GM18502 (cell line): ENCODE results near the gene NRG3.

Experiments
- ATAC-seq: cut with Tn5 transposase; IDR thresholded peaks from one replicate; pipeline ENCODE4 v1.9.1; 2021; ENCODE audit warnings: mild to moderate bottlenecking; ENCODE audit not compliant: unreplicated experiment, poor library complexity

The NRG3 gene

DNA sequence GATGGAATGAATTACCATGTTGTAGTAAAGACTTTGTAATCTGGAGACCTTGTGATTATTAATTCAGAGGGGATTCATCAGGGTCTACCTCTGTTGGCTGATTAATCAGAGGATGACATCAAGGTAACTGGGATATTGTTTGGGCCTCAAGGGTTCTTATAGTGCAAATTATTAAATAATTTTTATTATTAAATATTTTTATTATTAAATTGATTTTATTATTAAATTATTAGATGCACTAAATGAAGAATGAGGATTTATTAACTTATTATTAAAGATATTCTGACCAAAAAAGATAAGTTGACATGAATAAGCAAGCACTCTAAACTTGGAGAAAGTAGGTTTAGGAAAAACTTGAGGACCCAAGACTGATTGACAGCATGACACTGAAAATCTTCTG is 661.7 kb downstream of the NRG3 start:
- ATAC-seq = no peak

DNA sequence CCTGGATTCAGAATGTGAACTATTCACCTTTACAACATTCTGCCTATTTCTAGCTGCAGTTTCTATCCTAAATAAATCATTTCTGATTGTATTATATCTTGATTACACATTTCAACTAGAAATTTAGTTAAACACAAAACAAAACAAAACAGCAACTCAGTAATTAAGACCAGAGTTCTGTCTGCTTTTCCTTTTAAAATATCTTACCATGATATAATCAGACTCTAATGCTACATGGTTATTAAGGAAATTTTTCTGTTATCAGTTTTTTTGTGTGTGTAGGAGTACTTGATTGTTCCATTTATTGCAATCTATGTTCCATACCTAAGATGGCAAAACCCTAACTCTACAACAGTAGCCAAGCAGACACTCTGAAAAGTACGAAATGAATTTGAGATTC is 663.3 kb downstream of the NRG3 start:
- no peak for ATAC-seq

DNA sequence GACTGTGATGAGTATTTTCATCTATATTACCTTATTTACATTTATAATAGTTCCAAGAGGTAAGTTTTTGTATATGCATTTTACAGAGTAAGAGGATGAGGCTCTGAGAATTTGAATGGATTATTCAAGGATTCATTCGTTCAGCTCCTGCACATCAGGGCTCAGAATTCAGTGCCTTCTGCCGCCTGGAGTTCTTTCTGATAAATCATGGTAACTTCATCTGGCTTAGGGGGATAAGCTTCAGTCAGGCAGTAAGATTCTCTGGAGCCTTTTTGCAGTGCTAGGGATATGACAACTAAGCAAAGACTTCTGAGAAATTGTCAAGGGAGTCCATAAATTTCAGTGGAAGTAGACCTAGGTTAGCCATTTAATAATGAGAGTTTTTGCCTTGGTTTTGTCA is 668.6 kb downstream of the NRG3 start:
- no peak for ATAC-seq

DNA sequence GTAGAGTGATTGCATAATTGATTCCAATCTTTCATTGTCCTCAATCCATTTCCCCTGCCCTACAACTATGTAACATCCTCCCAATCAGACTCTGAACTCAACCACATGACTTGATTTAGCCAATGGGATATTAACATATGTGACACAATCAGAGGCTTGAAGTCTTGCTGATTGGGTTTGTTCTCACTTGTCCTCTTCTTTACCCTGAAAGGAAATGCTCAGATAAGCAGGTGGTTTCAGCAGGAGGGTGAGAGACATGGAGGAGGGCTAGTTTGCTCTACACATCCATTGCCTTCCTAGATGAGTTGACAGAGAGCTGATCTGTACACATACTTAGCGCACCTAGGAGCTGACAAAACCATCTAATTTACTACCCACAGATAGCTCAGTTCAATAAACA is 669.4 kb downstream of the NRG3 start:
- ATAC-seq = no peak

DNA sequence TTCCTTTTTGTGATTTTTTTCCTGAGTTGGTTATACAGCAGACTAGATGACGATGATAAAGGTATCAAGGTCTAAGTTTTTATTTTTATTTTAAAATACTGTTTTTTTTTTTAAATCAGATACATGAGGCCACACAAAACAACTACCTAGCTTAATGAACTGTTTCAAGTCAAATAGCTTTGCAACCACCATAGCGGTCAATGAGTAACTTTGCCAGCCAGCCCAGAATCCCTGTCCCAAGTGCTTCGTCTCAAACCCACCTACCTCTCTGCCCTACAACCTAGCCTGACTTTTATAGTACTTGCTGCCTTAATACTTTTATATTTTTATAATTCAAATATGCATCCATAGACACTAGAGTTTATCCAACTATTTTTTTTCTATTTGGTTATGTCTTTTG is 676.5 kb downstream of the NRG3 start:
- ATAC-seq = no peak

DNA sequence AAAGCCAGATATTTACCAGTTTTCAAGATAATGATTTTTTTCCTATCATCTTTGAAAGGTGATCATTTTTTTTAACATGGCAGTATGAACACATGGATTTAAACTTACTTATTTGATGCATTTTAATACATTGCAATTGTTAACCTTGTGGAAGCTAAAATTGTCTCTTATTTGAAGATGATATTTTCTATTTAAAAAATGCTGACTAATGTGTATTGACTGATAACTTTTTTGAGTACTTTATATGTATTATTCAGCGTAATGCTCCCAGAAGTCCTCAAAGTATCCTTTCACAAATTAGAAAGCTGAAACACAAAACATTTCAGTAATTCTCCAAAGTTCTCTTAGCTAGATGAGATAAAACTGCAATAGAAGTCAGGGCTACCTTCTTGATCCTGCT is 677.3 kb downstream of the NRG3 start:
- no peak for ATAC-seq

DNA sequence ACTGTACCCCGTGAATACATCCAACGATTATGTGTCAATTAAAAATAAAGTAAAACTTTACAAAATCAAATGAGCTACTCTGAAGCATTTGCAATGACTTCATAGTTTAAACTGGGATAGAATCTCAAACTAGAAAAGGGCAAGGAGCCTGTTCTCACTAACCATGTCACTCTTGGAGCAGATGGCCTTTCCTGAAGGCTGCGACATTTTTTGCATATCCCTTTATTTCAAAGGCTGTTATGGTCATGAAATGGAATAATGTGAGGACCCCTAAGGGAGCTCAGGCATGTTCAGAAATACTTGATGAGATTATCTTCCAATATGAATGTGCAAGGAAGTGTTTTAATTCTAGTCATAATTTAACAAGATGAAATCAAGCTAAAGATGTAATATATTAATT is 679.4 kb downstream of the NRG3 start:
- no peak for ATAC-seq

DNA sequence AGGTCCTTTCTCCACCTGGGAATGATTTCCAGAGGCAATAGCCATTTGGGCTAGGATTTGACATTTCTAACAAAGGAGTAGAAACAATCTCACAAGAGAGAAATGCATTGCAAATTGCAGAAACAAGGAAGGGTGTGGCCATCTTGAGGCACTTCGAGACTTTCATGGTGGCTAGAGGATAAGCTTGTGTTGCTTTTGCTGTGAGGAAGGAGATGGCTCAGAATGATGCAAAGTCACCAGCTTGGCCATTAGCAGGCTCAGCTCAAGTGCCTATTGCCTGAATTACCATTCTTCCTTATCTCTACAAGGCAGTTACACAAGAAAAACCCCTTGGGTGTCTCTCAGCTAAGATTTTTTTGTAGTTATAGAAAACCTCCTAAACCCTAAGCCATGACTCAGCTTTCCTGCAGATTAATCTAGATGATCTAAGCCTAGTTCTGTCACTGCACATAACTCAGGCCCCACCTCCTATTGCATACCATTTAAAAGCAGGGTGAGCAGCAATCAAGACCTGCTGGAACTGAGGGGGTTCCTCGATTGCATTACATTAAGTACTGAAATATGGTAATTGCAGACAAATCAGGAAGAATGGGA is 683.1 kb downstream of the NRG3 start:
- no peak for ATAC-seq

DNA sequence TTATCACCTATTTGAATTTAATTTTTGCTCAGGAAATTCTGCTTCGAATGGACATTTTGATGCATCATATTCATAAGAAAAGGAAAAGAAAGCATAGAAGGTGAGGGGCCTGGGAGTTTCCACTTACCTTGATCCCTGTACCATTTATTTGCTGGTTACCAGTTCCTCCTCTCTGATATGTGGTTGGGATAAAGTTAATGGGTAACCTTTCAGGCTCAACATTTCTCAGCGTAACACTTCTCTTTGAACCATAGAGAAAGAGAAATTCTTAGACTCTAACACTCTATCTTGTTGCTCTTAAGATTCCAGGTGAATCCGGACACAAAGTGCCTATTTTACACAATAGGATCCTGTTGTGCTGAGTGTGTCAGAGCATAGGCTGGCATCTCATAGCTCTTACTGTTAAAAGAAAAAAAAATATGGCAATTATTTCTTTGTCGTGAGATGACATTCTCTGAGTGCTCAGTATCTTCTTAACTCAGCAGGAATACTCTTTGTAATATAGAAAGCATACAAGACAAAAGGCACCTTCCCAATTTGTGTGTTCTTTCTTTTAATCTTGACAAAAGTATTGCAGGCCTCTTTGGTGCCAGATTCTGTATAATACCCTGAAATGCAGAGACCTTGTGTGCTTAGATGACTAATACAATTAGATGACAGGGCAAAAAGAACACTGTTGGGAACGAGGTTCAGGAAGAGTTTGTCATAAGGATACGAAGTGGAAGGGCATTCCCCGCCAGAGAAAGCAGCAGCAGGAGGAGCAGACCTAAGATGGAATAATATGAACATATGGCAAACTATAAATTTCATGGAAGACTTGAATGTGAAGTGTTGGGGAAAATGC is 689.6 kb downstream of the NRG3 start:
- no peak for ATAC-seq

DNA sequence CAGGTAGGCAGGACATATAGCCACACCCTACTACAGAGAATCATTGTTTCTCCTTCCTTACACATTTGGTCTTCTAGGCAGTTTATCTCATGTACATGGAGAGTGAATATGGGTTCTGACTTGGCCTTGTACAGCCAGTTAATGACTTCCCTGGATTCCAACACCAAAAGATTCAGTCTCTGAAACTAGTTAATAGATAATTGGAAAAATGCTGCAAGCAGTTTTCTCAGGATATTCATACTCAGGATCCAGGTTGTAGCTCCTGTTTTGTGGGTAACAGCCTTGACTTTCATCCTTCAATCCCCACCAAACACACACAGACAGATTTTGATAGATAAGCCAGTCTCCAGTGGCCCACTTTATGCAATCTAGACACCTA is 690.2 kb downstream of the NRG3 start:
- no peak for ATAC-seq

DNA sequence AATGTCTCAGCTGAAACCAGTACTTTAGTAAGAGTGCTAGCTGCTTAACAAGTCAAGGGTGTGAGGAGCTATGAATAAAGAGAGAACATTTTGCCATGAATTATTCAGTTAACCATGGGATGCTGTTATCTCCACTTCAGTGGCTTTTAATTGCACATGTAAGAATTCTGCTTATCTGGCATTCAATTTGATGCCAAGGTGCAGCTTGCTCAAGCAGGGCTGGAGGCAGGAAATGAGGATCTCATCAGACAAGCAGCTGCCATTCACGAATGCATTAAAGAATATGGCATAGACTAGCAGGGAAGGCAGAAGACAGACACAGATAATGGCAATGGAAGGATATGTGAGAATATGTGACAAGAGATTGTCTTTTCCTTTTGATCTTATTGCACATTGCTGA is 697.8 kb downstream of the NRG3 start:
- ATAC-seq = no peak

DNA sequence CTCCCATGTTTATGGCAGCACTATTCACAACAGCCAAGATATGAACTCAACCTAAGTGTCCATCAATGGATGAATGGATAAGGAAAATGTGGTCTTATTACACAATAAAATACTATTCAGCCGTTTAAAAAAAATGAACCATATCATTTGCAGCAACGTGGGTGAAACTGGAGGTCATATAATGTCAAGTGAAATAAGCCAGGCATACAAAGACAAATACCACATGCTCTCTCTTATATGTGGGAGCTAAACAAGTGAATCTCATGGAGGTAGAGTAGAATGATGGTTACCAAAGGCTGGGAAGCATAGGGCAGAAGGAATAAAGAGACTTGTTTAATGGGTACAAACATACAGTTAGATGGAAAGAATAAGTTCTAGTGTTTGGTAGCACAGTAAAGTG is 699.1 kb downstream of the NRG3 start:
- ATAC-seq = no peak

DNA sequence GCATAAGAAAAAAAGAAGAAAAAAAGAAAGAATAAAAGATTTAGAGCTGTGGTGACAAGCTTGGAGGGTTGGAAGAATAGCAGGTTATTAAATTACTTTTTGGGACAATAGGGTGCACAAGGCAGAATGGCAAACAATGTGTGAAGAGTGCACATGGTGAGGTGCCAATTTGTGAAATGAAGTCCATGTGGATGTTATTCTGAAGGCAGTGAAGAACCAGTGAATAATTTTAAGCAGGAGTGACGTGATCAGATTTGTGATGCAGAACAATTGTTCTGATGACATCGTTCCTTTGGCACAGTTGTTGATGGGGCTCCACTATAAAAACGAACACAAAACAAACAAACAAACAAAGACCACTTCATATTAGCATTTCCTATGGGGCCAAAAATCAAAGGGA is 700.3 kb downstream of the NRG3 start:
- ATAC-seq = no peak

DNA sequence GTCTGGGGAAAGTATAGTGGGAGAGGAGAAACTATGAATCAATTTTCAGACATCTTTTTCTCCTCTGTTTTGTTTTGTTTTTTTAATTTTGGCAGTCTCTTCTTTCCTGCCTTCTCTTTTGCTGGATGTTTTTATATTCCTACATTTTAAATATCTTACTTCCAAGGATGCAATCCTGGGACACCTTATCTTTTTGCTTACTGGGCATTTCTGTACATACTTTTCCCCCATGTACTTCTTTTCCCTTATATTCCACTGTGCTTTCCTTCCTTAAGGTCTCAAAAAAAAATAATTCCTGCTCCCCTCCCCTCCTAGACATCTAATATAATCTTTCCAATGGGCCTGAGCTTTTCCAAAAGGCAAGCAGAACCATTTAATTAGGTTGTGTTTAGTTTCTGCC is 701.1 kb downstream of the NRG3 start:
- ATAC-seq = no peak

DNA sequence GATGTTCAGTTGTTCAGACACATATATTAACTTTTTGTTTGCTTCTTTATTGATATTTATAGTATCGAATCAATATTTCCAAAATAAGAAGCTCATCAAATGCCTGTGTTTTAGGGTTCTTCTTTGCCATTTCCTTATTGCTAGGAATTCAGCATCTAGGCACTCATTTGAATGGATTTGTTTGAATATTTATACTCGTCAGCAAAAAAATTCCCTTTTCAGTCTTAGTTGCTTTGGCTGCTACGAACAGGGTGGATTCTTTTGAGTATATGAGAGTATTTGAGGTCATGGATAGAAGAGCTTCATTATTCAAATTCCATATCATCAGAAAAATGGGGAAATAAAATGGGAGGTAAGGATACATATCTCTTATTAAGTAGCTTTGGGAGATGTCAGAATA is 706.9 kb downstream of the NRG3 start:
- ATAC-seq = no peak

DNA sequence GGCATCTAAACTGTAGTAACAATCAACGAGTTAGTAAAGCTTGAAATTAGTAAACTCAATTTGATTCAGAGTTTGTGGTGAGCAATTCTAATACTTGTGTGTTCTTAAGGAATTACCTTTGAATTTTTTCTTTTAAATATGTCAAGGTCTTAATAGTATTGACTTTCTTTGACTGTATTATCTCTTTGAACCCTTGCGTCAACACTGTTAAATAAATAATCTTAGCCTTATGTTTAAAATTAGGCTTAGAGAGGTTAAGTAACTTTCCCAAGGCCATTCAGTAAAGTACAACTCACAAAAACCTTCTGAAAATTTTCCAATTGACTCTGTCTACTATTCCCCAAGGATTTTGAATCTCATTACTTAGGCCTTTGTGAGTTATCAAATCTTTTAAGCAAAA is 716.4 kb downstream of the NRG3 start:
- ATAC-seq = no peak

DNA sequence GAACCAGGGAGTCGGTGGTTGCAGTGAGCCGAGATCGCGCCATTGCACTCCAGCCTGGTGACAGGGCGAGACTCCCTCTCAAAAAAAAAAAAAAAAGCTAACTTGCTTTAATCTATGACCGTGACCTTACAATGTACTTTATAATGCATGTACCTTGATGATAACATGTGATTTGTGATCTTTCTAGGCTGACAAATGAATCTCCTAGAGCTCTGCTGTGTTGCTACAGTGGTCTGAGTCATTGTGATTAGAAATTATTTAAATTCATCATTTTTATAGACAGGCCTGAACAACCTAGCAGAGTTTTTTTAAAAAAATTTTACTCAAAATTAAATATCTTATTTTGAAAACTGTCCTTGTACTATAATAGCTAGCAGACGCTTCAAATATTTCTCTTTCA is 722.8 kb downstream of the NRG3 start:
- ATAC-seq = no peak

DNA sequence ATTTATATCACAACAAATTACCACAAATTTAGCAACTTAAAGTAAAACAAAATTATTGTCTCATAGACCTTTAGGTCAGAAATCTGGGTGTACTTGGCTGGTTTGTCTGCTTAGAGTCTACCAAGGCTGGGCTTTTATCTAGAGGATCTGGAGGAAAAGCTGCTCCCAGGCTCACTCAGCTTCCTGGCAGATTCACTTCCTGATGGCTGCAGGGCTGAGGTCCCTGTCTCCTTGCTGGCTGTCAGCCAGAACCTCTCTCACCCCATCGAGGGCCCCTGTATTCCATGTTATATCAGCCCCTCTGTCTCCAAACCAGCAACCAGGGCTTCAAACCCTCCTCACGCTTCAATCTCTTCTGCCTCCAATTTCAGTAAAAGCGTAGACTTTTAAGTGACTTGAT is 734.9 kb downstream of the NRG3 start:
- no peak for ATAC-seq

DNA sequence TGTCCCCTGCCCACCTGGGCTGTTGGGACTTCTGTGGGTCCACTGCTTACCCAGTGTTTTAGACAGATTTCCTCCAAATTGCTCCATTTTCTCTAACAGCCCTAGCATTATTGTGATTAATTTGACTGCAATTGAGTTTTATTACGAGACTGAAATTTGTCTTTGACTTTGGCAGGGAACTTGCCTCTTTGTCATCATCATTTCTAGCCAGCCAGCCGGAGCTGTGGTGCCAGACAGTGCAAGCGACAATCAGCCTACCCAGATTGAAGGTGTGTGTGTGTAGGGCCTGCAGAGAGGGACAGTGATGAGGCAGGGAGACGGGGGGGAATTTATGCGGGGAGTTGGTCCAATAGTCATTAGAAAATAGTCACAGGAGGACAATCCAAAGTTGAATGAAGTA is 743.0 kb downstream of the NRG3 start:
- ATAC-seq = no peak

DNA sequence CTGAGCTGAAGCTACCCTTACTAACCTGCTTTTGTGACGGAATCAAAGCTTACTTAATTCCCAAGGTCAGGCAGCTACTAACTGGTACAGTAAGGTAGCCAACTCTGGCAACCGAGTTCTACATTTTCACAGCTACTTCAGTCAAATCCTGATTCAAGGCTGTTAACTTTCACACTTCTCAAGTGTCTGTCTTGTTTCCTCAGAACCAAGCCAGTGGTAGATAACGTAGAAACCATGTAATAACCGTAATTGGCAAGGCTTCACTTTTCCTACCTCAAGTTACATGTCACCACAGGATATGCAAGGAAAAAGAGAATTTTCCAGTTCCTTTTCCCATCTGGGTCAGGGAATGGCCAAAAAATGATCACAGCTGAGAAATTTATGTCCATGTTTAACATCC is 746.7 kb downstream of the NRG3 start:
- ATAC-seq = no peak

DNA sequence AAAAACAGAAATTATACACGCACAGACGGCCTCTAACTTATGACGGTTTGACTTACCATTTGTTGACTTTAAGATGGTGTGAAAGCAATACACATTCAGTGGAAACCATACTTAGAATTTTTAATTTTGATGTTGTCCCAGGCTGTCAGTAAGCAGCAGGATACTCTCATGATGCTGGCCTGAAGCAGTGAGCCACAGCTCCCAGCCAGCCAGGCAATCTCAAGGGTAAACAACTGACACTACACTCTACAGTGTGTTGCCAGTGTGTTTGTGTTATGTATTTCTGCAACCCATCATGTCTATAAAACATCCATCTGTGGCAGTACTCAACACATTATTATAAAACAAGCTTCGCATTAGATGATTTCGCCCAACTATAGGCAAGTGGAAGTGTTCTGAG is 747.5 kb downstream of the NRG3 start:
- no peak for ATAC-seq

DNA sequence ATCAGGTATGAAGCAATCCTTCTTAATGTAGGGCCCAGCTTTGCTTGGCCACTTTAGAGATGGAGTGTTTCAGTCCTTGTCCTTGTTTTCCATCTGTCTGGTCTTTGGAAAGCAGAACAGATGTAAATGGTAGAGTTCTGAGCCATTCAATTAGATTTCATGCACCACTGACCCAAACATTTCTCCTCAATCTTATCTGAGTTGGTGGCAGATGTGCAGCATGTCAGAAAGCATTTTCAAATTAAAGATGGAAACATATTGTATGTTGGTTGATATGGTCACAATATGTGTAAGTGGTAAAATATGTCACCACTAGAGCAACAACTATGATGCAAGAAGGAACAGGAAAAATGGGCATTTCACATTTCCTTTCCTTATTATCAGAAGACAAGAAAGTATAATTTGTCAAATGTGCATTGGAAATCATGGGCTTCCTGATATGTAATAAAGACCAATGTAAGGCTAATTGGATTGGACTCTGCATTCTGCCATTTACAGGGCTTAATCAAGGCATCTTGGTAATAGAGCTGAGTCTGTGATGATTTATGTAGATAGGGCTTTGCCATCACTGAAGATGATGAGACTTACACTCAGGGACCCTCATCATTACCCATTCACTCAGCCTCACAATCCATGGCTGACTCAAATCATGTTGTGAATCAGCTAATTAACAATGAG is 750.7 kb downstream of the NRG3 start:
- ATAC-seq = no peak
